CD4-positive, alpha-beta T cell treated with Interleukin-6 at 100 ng/mL for 8 hours (primary cell): Measurements from ENCODE around the gene AKAP8L.

Experiments
- DNase-seq: peaks from one replicate; pipeline ENCODE4 v3.0.0-alpha.2; 2020; ENCODE audit warnings: mixed read lengths, low spot score

AKAP8L gene

GRCh38 chr19:15449620-15450527 is 31.1 kb upstream of the AKAP8L start, which contains the start of gene WIZ:
WIZ (minus strand) TSS chr19:15449956; CDS start chr19:15448307, 1,649 bp downstream.
- peak; percentile 74 for DNase-seq

- no peak for DNase-seq
Measured at GRCh38 chr19:15448778-15449619, 30.2 kb upstream of the AKAP8L start.

- no peak for DNase-seq
Measured at GRCh38 chr19:15448044-15448777, 29.4 kb upstream of the AKAP8L start.

GRCh38 chr19:15447057-15447456 is 28.3 kb upstream of the AKAP8L start:
- no peak for DNase-seq

- DNase-seq, result no peak
Measured at GRCh38 chr19:15445807-15446376, 27.1 kb upstream of the AKAP8L start.

GRCh38 chr19:15445227-15445605 is 26.4 kb upstream of the AKAP8L start:
- no peak for DNase-seq

- no peak for DNase-seq
Measured at GRCh38 chr19:15444505-15445226, 25.9 kb upstream of the AKAP8L start.

- no peak for DNase-seq
Measured at GRCh38 chr19:15443838-15444237, 25.1 kb upstream of the AKAP8L start.

- no peak for DNase-seq
Measured at GRCh38 chr19:15443325-15443724, 24.5 kb upstream of the AKAP8L start.

GRCh38 chr19:15442142-15442920 is 23.5 kb upstream of the AKAP8L start:
- no peak for DNase-seq

GRCh38 chr19:15441317-15441716 is 22.5 kb upstream of the AKAP8L start:
- no peak for DNase-seq

GRCh38 chr19:15439821-15440641 is 21.2 kb upstream of the AKAP8L start:
- DNase-seq, result no peak

- no peak for DNase-seq
Measured at GRCh38 chr19:15439078-15439799, 20.5 kb upstream of the AKAP8L start.

- no peak for DNase-seq
Measured at GRCh38 chr19:15438577-15438976, 19.8 kb upstream of the AKAP8L start.

GRCh38 chr19:15438124-15438496 is 19.3 kb upstream of the AKAP8L start:
- no peak for DNase-seq

GRCh38 chr19:15437355-15438123 is 18.8 kb upstream of the AKAP8L start:
- no peak for DNase-seq

GRCh38 chr19:15436826-15437110 is 18.0 kb upstream of the AKAP8L start:
- DNase-seq, result no peak
